HEK293 (cell line): Measurements from ENCODE around the gene PDGFC.
A peak's percentile ranks its signal among the peaks of the same experiment; 100 is the strongest.

ENCODE experiments used
- CTCF ChIA-PET: fragments of 350-600 bp; formaldehyde crosslinking; extraction: SDS; loops from one replicate; lab custom pipeline; 2021; ENCODE audit warnings: antibody characterized with exemption; lab: Yijun Ruan, JAX
- POLR2A ChIA-PET: fragments of 300-600 bp; formaldehyde crosslinking; extraction: SDS; loops from one replicate; lab custom pipeline; 2020; ENCODE audit warnings: antibody characterized with exemption, inconsistent platforms; lab: Yijun Ruan, JAX
- H3K27ac ChIP-seq: fragments of 200-500 bp; sonication (Bioruptor generic); 2 replicates; pipeline ENCODE4 v1.5.1; 2014; ENCODE audit warnings: low read depth, low read length, control low read depth, inconsistent platforms; ENCODE audit errors: extremely low read depth
- H3K36me3 ChIP-seq, 2 experiments: fragments of 200-500 bp in 1 of 2; sonication (Bioruptor generic) in 1 of 2; 1 replicate in 1 of 2; 2 replicates in 1 of 2; pipeline ENCODE4 v1.5.1; 2014 to 2017; ENCODE audit warnings: inconsistent platforms in 2 of 2, low read length in 2 of 2; ENCODE audit not compliant: control insufficient read depth in 2 of 2, insufficient read depth in 1 of 2
- H3K4me1 ChIP-seq: fragments of 200-500 bp; sonication (Bioruptor generic); 2 replicates; pipeline ENCODE4 v1.5.1; 2014; ENCODE audit warnings: mild to moderate bottlenecking, low read length, inconsistent platforms; ENCODE audit not compliant: control insufficient read depth, insufficient read depth
- H3K4me3 ChIP-seq: 2 replicates; pipeline ENCODE4 v1.5.1; 2011; ENCODE audit warnings: low read depth, mild to moderate bottlenecking, control low read depth, low read length, moderate library complexity
- H3K9me3 ChIP-seq: fragments of 200-500 bp; sonication (Bioruptor generic); 2 replicates; pipeline ENCODE4 v1.5.1; 2014; ENCODE audit warnings: low read depth, low read length, inconsistent platforms; ENCODE audit not compliant: control insufficient read depth, insufficient read depth
- KLF7 ChIP-seq: fragments of 450-650 bp; formaldehyde crosslinking; IDR thresholded peaks from 2 replicates; pipeline ENCODE4 v1.5.1; 2016; ENCODE audit warnings: missing biosample characterization, missing genetic modification characterization, borderline replicate concordance
- OSR2 ChIP-seq: fragments of 450-650 bp; formaldehyde crosslinking; IDR thresholded peaks from 2 replicates; pipeline ENCODE4 v1.5.1; 2016; ENCODE audit warnings: missing biosample characterization, missing genetic modification characterization
- WT1 ChIP-seq: fragments of 450-650 bp; formaldehyde crosslinking; IDR thresholded peaks from 2 replicates; pipeline ENCODE4 v1.5.1; 2016; ENCODE audit warnings: missing biosample characterization, missing genetic modification characterization
- ZBTB20 ChIP-seq: fragments of 450-650 bp; formaldehyde crosslinking; IDR thresholded peaks from 2 replicates; pipeline ENCODE4 v1.5.1; 2016; ENCODE audit warnings: missing biosample characterization, missing genetic modification characterization
- ZFHX2 ChIP-seq: fragments of 450-650 bp; formaldehyde crosslinking; conservative IDR thresholded peaks from 2 replicates; pipeline ENCODE4 v1.5.1; 2016; ENCODE audit warnings: missing biosample characterization, missing genetic modification characterization
- ZNF138 ChIP-seq: fragments of 450-650 bp; formaldehyde crosslinking; IDR thresholded peaks from 2 replicates; pipeline ENCODE4 v1.5.1; 2016; ENCODE audit warnings: missing biosample characterization, missing genetic modification characterization, borderline replicate concordance
- ZNF175 ChIP-seq: fragments of 450-650 bp; formaldehyde crosslinking; IDR thresholded peaks from 2 replicates; pipeline ENCODE4 v1.5.1; 2016; ENCODE audit warnings: missing biosample characterization, missing genetic modification characterization
- ZNF184 ChIP-seq: fragments of 450-650 bp; IDR thresholded peaks from 2 replicates; pipeline ENCODE4 v1.5.1; 2018; ENCODE audit warnings: missing biosample characterization, mild to moderate bottlenecking, missing genetic modification characterization
- ZNF19 ChIP-seq: fragments of 450-650 bp; formaldehyde crosslinking; IDR thresholded peaks from 2 replicates; pipeline ENCODE4; 2016; ENCODE audit warnings: missing biosample characterization, missing genetic modification characterization, low read depth
- ZNF23 ChIP-seq: fragments of 450-650 bp; formaldehyde crosslinking; IDR thresholded peaks from 2 replicates; pipeline ENCODE4 v1.5.1; 2016; ENCODE audit warnings: missing biosample characterization, missing genetic modification characterization, borderline replicate concordance
- ZNF292 ChIP-seq: fragments of 450-650 bp; formaldehyde crosslinking; IDR thresholded peaks from 2 replicates; pipeline ENCODE4 v1.5.1; 2016; ENCODE audit warnings: low read depth, missing biosample characterization, missing genetic modification characterization, borderline replicate concordance
- ZNF302 ChIP-seq: fragments of 450-650 bp; formaldehyde crosslinking; IDR thresholded peaks from 2 replicates; pipeline ENCODE4 v1.5.1; 2016; ENCODE audit warnings: missing biosample characterization, missing genetic modification characterization, low read depth
- ZNF529 ChIP-seq: fragments of 450-650 bp; formaldehyde crosslinking; IDR thresholded peaks from 2 replicates; pipeline ENCODE4 v1.5.1; 2017; ENCODE audit warnings: missing genetic modification characterization, missing biosample characterization; ENCODE audit not compliant: insufficient replicate concordance
- ZNF830 ChIP-seq: fragments of 450-650 bp; IDR thresholded peaks from 2 replicates; pipeline ENCODE4 v1.5.0; 2018; ENCODE audit warnings: missing biosample characterization, missing genetic modification characterization, low read depth, mild to moderate bottlenecking, moderate library complexity
- ZSCAN16 ChIP-seq: fragments of 450-650 bp; formaldehyde crosslinking; IDR thresholded peaks from 2 replicates; pipeline ENCODE4 v1.5.1; 2016; ENCODE audit warnings: missing biosample characterization, missing genetic modification characterization
- TF ChIP-seq, protein P1 (sequence below): fragments of 450-650 bp; formaldehyde crosslinking; IDR thresholded peaks from 2 replicates; pipeline ENCODE4 v1.5.1; 2017; ENCODE audit warnings: missing biosample characterization, missing genetic modification characterization
- TF ChIP-seq, protein P2 (sequence below): fragments of 450-650 bp; formaldehyde crosslinking; IDR thresholded peaks from 2 replicates; pipeline ENCODE4 v1.5.1; 2016; ENCODE audit warnings: missing biosample characterization, missing genetic modification characterization, low read depth
- TF ChIP-seq, protein P3 (sequence below): fragments of 450-650 bp; formaldehyde crosslinking; IDR thresholded peaks from 2 replicates; pipeline ENCODE4 v1.5.1; 2016; ENCODE audit warnings: missing biosample characterization, missing genetic modification characterization

Gene PDGFC

DNA sequence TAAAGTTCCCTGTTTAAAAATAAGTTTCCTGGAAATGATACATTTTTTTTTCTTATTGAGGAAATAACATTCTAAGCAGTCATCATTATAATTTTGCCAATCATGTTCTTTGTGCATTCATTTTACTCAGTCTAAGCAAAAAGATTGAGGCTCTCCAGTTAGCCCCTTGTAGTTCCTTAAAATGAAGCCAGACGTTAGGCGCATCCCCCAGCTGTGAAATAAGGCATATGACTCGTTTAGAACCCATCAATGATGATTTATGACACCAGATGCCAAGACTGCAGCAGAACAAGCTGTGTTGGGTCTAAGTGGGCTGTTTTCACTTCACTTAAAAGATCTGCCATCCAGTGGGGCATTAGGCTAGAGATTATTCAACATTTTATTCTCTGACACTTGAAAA, 17.0 kb downstream of the PDGFC start:
- ChIA-PET CTCF (no interaction called here), POLR2A (no interaction called here)
- Histone ChIP-seq H3K4me1 (peaks cover 32% of the 10 kb centered on the region), H3K36me3 (no peaks in the 10 kb centered on the region), H3K27ac (0 out of 2 replicates have a peak overlapping the region, but pooled peaks have one; percentile 8), H3K4me3 (no peak overlapping the region), H3K9me3 (no peaks in the 10 kb centered on the region)
- TF ChIP-seq ZNF292 (no peak), ZNF302 (tag by site-specific recombination) (no peak)

DNA sequence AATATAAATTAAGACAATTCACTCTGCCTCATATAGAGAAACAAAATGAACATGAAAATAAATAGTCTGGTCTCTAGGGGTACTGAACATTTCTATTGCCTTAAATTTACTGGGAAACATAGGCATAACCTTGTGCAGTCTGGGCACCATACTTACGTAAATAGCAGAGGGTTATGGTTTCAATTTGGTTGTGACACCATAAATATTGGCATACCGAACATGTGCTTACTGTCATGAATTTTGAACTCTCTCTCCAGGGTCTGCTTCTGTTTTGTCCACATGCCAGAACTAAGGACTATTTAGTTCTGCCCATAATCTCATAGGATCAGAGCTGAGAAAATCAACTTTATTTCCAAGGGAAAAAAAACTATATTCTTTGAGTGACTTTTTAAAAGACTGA, 17.6 kb downstream of the PDGFC start:
- CTCF ChIA-PET = no interaction called here
- H3K4me3 ChIP-seq = no peak overlapping the region
- H3K4me1 ChIP-seq = peaks cover 37% of the 10 kb centered on the region
- no peaks in the 10 kb centered on the region for H3K9me3 ChIP-seq
- H3K36me3 ChIP-seq = no peaks in the 10 kb centered on the region
- H3K27ac ChIP-seq = no peak overlapping the region
- no peak for TF ChIP-seq ZNF184 (tag by site-specific recombination)
- TF ChIP-seq ZFHX2 (tag by site-specific recombination) = no peak
- no peak for TF ChIP-seq ZNF529 (tag by site-specific recombination)
- TF ChIP-seq, protein P1, sequence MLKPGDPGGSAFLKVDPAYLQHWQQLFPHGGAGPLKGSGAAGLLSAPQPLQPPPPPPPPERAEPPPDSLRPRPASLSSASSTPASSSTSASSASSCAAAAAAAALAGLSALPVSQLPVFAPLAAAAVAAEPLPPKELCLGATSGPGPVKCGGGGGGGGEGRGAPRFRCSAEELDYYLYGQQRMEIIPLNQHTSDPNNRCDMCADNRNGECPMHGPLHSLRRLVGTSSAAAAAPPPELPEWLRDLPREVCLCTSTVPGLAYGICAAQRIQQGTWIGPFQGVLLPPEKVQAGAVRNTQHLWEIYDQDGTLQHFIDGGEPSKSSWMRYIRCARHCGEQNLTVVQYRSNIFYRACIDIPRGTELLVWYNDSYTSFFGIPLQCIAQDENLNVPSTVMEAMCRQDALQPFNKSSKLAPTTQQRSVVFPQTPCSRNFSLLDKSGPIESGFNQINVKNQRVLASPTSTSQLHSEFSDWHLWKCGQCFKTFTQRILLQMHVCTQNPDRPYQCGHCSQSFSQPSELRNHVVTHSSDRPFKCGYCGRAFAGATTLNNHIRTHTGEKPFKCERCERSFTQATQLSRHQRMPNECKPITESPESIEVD (tag by site-specific recombination) = peak; percentile 70
- no peak for TF ChIP-seq ZNF19 (tag by site-specific recombination)
- TF ChIP-seq ZNF138 (tag by site-specific recombination) = no peak
- TF ChIP-seq OSR2 (tag by site-specific recombination) = peak; percentile 70
- no peak for TF ChIP-seq ZNF23 (tag by site-specific recombination)
- TF ChIP-seq, protein P2, sequence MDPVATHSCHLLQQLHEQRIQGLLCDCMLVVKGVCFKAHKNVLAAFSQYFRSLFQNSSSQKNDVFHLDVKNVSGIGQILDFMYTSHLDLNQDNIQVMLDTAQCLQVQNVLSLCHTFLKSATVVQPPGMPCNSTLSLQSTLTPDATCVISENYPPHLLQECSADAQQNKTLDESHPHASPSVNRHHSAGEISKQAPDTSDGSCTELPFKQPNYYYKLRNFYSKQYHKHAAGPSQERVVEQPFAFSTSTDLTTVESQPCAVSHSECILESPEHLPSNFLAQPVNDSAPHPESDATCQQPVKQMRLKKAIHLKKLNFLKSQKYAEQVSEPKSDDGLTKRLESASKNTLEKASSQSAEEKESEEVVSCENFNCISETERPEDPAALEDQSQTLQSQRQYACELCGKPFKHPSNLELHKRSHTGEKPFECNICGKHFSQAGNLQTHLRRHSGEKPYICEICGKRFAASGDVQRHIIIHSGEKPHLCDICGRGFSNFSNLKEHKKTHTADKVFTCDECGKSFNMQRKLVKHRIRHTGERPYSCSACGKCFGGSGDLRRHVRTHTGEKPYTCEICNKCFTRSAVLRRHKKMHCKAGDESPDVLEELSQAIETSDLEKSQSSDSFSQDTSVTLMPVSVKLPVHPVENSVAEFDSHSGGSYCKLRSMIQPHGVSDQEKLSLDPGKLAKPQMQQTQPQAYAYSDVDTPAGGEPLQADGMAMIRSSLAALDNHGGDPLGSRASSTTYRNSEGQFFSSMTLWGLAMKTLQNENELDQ (tag by site-specific recombination) = no peak
- no peak for TF ChIP-seq ZNF175 (tag by site-specific recombination)
- TF ChIP-seq, protein P3, sequence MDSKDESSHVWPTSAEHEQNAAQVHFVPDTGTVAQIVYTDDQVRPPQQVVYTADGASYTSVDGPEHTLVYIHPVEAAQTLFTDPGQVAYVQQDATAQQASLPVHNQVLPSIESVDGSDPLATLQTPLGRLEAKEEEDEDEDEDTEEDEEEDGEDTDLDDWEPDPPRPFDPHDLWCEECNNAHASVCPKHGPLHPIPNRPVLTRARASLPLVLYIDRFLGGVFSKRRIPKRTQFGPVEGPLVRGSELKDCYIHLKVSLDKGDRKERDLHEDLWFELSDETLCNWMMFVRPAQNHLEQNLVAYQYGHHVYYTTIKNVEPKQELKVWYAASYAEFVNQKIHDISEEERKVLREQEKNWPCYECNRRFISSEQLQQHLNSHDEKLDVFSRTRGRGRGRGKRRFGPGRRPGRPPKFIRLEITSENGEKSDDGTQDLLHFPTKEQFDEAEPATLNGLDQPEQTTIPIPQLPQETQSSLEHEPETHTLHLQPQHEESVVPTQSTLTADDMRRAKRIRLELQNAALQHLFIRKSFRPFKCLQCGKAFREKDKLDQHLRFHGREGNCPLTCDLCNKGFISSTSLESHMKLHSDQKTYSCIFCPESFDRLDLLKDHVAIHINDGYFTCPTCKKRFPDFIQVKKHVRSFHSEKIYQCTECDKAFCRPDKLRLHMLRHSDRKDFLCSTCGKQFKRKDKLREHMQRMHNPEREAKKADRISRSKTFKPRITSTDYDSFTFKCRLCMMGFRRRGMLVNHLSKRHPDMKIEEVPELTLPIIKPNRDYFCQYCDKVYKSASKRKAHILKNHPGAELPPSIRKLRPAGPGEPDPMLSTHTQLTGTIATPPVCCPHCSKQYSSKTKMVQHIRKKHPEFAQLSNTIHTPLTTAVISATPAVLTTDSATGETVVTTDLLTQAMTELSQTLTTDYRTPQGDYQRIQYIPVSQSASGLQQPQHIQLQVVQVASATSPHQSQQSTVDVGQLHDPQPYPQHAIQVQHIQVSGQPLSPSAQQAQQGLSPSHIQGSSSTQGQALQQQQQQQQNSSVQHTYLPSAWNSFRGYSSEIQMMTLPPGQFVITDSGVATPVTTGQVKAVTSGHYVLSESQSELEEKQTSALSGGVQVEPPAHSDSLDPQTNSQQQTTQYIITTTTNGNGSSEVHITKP (tag by site-specific recombination) = no peak
- no peak for TF ChIP-seq ZNF292
- no peak for TF ChIP-seq KLF7
- no peak for TF ChIP-seq ZNF830
- no peak for TF ChIP-seq WT1
- TF ChIP-seq ZSCAN16 (tag by site-specific recombination) = no peak
- no peak for TF ChIP-seq ZBTB20 (tag by site-specific recombination)
- POLR2A ChIA-PET = no interaction called here
